K562 treated with DMSO at 1 percent for 24 hours (cell line): ENCODE data around the gene ANKRD49. TPM values are rescaled to one million over a fixed set of nuclear protein-coding genes. Genes with fewer than 3 reads are reported as not detected.

Experiments used
- total RNA-seq: library from RNA; unstranded; fragments of 300-600 nt; gene quantifications from 2 replicates; pipeline ENCODE4 v1.2.3, GENCODE V29; 2022; ENCODE audit warnings: low read depth; ENCODE audit not compliant: insufficient read depth

Gene ANKRD49
- total RNA-seq, result 12.0 and 12.7 TPM in 2 replicates

DNA sequence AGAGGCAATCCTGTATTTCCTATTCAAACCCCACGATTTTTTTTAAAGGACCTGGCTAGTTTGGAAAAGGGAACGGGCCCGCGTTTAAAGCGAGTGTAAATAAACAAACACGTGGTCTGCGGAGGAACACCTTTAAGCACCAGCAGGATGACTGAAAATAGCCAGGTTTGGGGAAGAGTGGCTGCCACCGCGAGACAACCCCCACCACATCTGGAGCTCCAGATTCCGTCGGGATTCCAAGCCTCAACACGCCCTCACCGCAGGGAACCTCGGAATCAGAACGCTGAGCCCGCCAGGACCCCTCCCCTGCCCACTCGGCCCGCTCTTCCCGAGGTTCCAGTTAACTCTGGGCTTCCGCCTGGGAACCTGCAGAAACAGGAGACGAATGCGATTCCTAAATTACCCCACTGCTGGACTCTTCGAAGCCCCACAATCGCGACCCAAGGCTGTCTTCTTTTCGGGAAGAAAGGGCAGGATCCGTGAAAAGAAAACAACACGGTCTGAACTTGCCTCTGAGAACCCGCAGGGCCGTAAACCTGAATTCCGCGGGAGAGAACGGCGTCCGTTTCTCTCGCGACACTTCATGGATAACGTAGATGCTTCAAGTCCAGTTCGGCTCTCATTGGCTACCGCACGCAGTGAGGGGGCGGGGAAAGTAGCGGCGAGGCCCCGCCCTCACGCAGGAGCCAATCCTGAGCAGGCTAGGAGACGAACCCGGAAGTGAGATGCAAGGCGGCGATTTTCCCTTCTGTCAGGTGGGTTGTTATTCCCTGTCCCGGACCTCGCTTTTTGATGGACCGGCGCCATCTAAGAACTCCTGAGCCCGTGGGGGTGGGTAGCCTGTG lies at the start of gene ANKRD49, which contains the start of gene MRE11:
Gene ANKRD49 (plus strand): TSS at position 704 of the 845 bp plus-strand sequence. CDS start 2,710 bp downstream, outside the sequence.
Gene MRE11 (minus strand): TSS at position 564 of the 845 bp plus-strand sequence. CDS start 1,043 bp downstream, outside the sequence.

DNA sequence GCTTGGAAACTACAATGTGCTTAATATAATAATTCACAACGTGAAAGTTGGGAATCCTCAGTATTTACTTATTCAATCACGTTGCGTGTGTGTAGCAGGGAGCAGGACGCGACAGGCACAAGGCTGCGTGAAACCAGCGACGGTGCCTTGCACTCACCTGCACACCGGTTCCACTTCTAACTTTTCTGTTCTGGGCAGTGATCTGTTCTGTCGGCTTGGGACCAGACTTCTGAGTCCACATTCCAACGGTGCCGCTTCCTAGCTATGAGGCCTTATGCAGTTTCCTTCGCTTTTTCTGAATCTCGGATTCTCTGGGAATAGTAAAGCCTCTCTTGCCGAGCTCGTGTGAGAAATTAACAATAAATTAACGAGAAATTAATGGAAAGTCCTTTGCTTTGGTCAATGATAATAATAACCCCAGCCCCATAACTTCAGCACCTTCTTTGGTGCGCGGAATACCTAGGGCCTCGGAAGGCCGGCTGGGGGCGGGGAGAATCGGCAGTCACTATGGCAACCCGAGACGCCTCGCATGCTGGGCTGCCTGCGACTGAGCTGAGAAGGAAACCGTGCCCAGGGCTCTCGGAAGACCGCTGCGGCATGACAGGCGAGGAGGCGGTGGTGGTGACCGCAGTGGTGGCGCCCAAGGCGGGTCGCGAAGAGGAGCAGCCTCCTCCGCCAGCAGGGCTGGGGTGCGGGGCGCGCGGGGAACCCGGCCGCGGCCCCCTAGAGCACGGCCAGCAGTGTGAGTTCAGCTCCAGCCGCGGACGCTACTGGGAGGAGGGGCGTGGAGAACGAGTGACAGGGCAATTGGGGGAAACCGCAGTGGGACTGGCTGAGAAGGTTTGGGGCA lies 18.4 kb downstream of the ANKRD49 start, which contains the start of gene C11orf97:
Gene C11orf97 (plus strand): TSS at position 530 of the 850 bp plus-strand sequence. CDS start 68 bp downstream, at position 598.

GRCh38 chr11:94543695-94544645 lies 50.2 kb downstream of the ANKRD49 start, which contains the start of gene FUT4:
Gene FUT4 (plus strand): TSS chr11:94543921. CDS start chr11:94544134, 213 bp downstream.

Other genes with a start within 250 kb of the ANKRD49 start
- not detected in 2 replicates for gene IZUMO1R, start 189.4 kb upstream of the ANKRD49 start, total RNA-seq
- 0.22 and 0.34 TPM in 2 replicates for gene GPR83, start 92.6 kb upstream of the ANKRD49 start, total RNA-seq
- gene MRE11, start 140 bp upstream of the ANKRD49 start, total RNA-seq, result 9.6 and 12.0 TPM in 2 replicates
- gene C11orf97, start 18.5 kb downstream of the ANKRD49 start, total RNA-seq, result not detected in 2 replicates
- 5.9 and 6.3 TPM in 2 replicates for gene FUT4, start 49.9 kb downstream of the ANKRD49 start, total RNA-seq
- 6.0 and 7.0 TPM in 2 replicates for gene PIWIL4, start 73.4 kb downstream of the ANKRD49 start, total RNA-seq